ENCODE measurements around the gene DMRTB1. TPM values are rescaled to one million over a fixed set of nuclear protein-coding genes. Genes with fewer than 3 reads are reported as not detected.

Gene DMRTB1
- total RNA-seq, 1 experiment from 2014 or later, result not detected

DNA sequence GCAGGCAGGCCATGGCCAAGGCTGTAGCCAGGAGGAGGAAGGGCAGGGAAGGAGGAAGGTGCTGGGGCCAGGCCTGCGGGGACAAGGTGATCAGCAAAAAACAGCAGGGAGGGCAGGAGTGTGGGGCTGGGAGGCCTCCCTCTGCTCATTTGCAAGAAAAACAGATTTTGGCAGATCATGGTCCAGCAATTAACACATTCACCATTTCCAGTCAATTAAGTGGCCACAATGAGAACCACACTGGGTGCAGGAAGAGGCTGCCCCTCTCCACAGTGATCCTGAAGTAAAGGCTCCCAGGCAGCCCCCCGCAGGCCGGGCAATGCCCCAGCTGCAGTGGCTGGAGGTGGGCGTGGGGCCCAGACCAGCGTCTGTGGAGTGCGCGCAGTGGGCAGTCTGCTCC is 54.6 kb downstream of the DMRTB1 start:
- no peaks in the 10 kb centered on the region for H3K27me3 ChIP-seq (replicated peaks; ENCODE audit: insufficient read depth, low read depth, low read length, poor library complexity)
- no peaks in the 10 kb centered on the region for H3K36me3 ChIP-seq (ENCODE audit: insufficient read depth, low read length, poor library complexity, severe bottlenecking)
- no peaks in the 10 kb centered on the region for H3K4me1 ChIP-seq (ENCODE audit: insufficient read depth, low read length, poor library complexity, severe bottlenecking)
- TF ChIP-seq, protein P1, sequence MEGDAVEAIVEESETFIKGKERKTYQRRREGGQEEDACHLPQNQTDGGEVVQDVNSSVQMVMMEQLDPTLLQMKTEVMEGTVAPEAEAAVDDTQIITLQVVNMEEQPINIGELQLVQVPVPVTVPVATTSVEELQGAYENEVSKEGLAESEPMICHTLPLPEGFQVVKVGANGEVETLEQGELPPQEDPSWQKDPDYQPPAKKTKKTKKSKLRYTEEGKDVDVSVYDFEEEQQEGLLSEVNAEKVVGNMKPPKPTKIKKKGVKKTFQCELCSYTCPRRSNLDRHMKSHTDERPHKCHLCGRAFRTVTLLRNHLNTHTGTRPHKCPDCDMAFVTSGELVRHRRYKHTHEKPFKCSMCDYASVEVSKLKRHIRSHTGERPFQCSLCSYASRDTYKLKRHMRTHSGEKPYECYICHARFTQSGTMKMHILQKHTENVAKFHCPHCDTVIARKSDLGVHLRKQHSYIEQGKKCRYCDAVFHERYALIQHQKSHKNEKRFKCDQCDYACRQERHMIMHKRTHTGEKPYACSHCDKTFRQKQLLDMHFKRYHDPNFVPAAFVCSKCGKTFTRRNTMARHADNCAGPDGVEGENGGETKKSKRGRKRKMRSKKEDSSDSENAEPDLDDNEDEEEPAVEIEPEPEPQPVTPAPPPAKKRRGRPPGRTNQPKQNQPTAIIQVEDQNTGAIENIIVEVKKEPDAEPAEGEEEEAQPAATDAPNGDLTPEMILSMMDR (conservative IDR thresholded peaks at IDR 0.05; ENCODE audit: low read depth, low read length), result no peak
- no peak for TF ChIP-seq EZH2 (IDR thresholded peaks at IDR 0.05; ENCODE audit: borderline replicate concordance, low read depth, low read length, poor library complexity, severe bottlenecking)
- no peak overlapping the region for H3K27ac ChIP-seq (ENCODE audit: low read depth, low read length, poor library complexity, severe bottlenecking)
- no peak for DNase-seq (ENCODE audit: low spot score)
- H3K9me3 ChIP-seq (ENCODE audit: low read depth, low read length, poor library complexity, severe bottlenecking), result no peaks in the 10 kb centered on the region
- intact Hi-C loops (cut with micrococcal nuclease; ENCODE audit: unreplicated experiment), result no loop called here
- no peak overlapping the region for H3K4me3 ChIP-seq (ENCODE audit: low read depth, low read length, poor library complexity, severe bottlenecking)
- POLR2A ChIA-PET (ENCODE audit: low non-redundant PET), result no interaction called here
- CTCF ChIA-PET, result no interaction called here
- BruUV-seq (replicated peaks), result no TSS peak

DNA sequence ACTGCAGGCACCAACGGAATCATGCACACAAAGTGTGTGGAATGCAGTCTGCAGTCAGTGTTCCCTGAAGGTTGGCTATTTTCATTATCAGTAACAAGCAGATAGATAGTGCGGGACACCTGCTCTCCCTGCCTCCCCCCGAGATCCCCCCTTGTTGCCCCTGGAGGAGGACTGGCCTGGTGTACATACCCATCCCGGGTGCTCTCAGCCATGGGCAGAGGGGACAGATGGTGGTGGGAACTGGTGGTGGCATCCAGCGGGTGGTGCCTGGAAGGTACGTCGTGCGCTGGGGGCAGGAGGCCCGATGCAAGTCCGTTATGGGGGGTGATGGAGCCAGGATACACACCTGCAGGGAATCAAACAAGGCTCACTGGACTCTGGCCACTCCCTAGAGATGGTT is 55.2 kb downstream of the DMRTB1 start:
- H3K4me1 ChIP-seq (ENCODE audit: insufficient read depth, low read length, poor library complexity, severe bottlenecking), result no peaks in the 10 kb centered on the region
- BruUV-seq (replicated peaks), result no TSS peak
- no peak overlapping the region for H3K4me3 ChIP-seq (ENCODE audit: low read depth, low read length, poor library complexity, severe bottlenecking)
- CTCF ChIA-PET, result no interaction called here
- no peaks in the 10 kb centered on the region for H3K27me3 ChIP-seq (replicated peaks; ENCODE audit: insufficient read depth, low read depth, low read length, poor library complexity)
- TF ChIP-seq, protein P1 (conservative IDR thresholded peaks at IDR 0.05; ENCODE audit: low read depth, low read length), result no peak
- no peak for TF ChIP-seq EZH2 (IDR thresholded peaks at IDR 0.05; ENCODE audit: borderline replicate concordance, low read depth, low read length, poor library complexity, severe bottlenecking)
- no peaks in the 10 kb centered on the region for H3K36me3 ChIP-seq (ENCODE audit: insufficient read depth, low read length, poor library complexity, severe bottlenecking)
- no peaks in the 10 kb centered on the region for H3K9me3 ChIP-seq (ENCODE audit: low read depth, low read length, poor library complexity, severe bottlenecking)
- POLR2A ChIA-PET (ENCODE audit: low non-redundant PET), result no interaction called here
- DNase-seq (ENCODE audit: low spot score), result no peak
- H3K27ac ChIP-seq (ENCODE audit: low read depth, low read length, poor library complexity, severe bottlenecking), result no peak overlapping the region
- intact Hi-C loops (cut with micrococcal nuclease; ENCODE audit: unreplicated experiment), result no loop called here

DNA sequence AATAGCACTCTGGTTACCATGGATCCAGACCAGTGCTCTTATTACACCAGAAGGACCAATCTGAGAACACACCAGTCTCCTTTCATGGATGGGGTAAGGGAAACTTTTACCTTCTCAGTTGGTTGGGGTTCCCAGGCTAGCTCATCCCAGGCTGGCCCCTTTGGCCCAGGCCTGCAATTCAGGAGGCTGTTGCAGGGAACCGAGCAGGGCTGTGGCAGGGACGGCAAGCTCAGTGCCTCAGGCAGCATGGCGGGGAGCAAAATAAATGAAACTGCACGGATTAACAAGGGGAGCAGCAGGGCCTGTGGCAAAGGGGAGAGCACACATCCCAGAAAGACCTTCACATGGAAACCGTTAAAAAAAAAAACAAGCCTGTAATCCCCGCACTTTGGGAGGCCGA is 57.0 kb downstream of the DMRTB1 start:
- CTCF ChIA-PET, result no interaction called here
- no peak overlapping the region for H3K4me3 ChIP-seq (ENCODE audit: low read depth, low read length, poor library complexity, severe bottlenecking)
- H3K4me1 ChIP-seq (ENCODE audit: insufficient read depth, low read length, poor library complexity, severe bottlenecking), result no peaks in the 10 kb centered on the region
- no TSS peak for BruUV-seq (replicated peaks)
- intact Hi-C loops (cut with micrococcal nuclease; ENCODE audit: unreplicated experiment), result no loop called here
- POLR2A ChIA-PET (ENCODE audit: low non-redundant PET), result no interaction called here
- TF ChIP-seq, protein P1 (conservative IDR thresholded peaks at IDR 0.05; ENCODE audit: low read depth, low read length), result no peak
- no peak for TF ChIP-seq EZH2 (IDR thresholded peaks at IDR 0.05; ENCODE audit: borderline replicate concordance, low read depth, low read length, poor library complexity, severe bottlenecking)
- no peaks in the 10 kb centered on the region for H3K27me3 ChIP-seq (replicated peaks; ENCODE audit: insufficient read depth, low read depth, low read length, poor library complexity)
- H3K36me3 ChIP-seq (ENCODE audit: insufficient read depth, low read length, poor library complexity, severe bottlenecking), result no peaks in the 10 kb centered on the region
- DNase-seq (ENCODE audit: low spot score), result no peak
- no peaks in the 10 kb centered on the region for H3K9me3 ChIP-seq (ENCODE audit: low read depth, low read length, poor library complexity, severe bottlenecking)
- H3K27ac ChIP-seq (ENCODE audit: low read depth, low read length, poor library complexity, severe bottlenecking), result no peak overlapping the region

Other genes with a start within 250 kb of the DMRTB1 start
- gene CZIB, start 238.8 kb upstream of the DMRTB1 start, total RNA-seq (2021), result 53.8 and 56.7 TPM in 2 replicates
- gene MAGOH, start 220.9 kb upstream of the DMRTB1 start, total RNA-seq (2021), result 75.1 and 76.3 TPM in 2 replicates
- gene LRP8, start 131.3 kb upstream of the DMRTB1 start, total RNA-seq (2021), result 24.6 and 24.7 TPM in 2 replicates